DMS 273 treated with DMSO at 0.1 percent for 48 hours (cell line): ENCODE measurements around the gene PABPC1L.

Experiments
- DNase-seq: peaks from one replicate; lab custom pipeline; 2025; lab: John Stamatoyannopoulos, UW

PABPC1L gene

GRCh38 chr20:44942264-44942973 is 32.6 kb downstream of the PABPC1L start:
- DNase-seq, result no peak

DNA sequence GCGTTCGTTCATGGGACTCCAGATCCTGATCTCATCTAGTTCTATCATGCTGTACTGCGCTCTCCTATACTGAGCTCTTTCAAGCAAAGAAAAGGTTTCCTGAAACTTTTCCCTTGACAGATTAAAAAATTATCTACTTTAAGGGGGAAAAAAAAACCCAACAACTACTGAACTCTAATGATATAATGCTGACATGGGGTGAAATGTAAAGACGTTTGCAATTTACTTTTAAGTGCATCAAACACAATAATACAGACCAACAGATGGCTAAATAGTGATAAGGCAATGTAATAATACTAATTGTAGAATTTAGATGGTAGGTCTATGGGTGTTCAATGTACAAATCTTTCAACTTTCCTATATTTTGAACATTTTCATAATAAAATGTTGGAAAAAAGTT is 34.0 kb downstream of the PABPC1L start:
- DNase-seq, result no peak

- no peak for DNase-seq
These were observed 35.4 kb downstream of the PABPC1L start for GRCh38 chr20:44945261-44945660.

DNA sequence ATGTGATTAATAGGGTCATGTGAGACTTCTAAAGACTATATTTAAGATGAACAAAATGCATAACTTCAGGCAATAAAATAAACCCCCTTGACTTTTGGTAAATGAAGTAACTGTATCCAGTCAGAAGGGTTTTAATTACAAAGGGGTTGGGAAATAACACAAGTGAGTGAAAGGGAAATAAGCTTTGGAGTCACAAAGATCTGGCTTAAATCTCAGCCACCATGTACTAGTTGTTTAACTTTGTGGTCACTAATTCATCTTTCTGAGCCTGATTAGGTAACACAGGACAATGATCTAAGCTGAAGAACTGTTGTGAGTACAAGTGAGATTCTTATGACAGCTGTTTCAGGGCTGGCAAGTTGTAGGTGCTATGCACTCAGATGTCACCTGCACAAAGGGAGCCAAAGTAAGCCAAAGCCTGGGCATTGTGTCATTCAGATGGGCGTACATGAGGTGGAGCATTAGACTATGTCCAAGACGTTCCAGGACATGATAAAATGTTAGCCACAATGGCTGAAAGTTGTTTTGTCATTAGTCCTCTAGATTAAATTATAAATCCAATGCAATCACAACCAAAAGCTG is 36.5 kb downstream of the PABPC1L start:
- no peak for DNase-seq

DNA sequence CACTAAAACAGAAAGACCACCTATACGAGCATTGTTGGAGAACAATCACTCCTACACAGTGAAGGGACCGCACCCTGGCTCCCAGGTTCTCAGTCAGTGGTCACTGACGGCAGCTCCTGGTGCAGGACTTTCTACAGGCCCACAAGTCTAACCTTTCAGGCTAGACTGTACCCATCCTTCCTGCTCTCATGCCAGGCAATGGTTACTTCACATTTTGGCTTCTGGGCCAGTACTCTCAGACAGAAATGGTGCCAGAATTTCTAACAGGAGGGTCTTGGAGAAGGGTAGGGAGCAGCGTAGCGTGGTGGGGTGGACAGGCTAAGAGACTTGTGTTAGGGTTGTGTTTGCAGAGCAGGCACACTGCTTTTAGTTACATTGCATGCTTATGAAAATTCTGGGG is 38.2 kb downstream of the PABPC1L start:
- DNase-seq, result no peak

GRCh38 chr20:44948513-44948912 is 38.7 kb downstream of the PABPC1L start:
- no peak for DNase-seq

GRCh38 chr20:44950368-44950767 is 40.5 kb downstream of the PABPC1L start:
- DNase-seq, result no peak

DNA sequence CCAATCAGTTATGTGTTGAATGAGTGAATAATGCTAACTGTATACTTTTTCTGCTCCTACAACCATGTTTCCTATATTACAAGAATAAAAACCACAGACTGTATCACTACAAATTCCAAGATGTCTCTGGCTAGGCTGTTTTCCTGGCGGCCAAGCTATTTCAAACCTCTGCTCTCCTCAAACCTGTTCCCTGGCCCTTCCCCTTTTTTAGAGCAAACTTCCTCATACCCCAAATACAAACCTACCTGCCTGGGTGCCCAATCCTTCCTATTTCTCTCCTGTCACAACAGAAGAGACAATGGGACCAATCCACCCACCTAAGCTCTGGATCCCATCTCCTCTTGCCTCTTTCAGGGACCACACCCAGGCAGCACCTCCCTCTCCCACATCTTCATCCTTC is 42.9 kb downstream of the PABPC1L start:
- DNase-seq, result no peak

GRCh38 chr20:44954211-44954610 is 44.4 kb downstream of the PABPC1L start:
- DNase-seq, result no peak

DNA sequence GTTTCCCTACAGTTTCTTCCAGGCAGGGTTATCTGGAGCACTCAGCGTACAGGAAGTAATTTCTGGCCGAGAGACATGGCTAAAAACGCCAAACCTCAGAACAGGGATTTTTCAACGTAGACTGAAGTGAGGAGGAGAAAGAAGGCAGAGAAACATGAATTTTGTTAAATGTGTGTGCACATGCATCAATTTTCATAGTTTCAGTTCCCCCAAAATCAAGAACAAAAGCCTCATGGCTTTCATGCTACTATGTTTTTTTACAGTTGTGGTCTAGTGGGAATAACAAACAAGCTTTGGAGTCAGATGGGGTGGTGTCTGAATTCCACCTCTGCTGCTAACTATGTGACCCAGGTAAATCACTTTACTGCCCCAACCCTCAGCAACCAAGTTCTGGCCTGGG is 45.4 kb downstream of the PABPC1L start:
- DNase-seq, result no peak

DNA sequence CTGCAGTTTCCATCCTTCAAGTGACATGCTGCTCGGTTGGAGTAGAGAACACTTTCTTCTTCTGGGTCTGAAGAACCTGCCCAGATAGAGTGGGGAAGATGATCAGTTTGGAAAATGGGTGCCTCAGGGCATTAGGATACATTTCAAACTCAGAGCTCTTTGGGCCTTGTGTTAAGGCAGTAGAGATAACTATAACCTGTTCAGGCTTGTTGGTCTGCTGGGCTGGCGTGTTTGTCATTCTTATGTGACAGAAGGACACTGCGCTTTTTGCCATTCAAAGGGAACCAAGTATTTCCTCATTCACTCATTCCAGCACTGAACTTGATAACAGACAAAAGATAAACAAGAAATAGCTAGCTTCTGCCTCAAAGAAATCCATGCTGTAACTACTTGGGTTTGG is 46.5 kb downstream of the PABPC1L start:
- no peak for DNase-seq

GRCh38 chr20:44958276-44958675 is 48.4 kb downstream of the PABPC1L start:
- DNase-seq, result no peak

DNA sequence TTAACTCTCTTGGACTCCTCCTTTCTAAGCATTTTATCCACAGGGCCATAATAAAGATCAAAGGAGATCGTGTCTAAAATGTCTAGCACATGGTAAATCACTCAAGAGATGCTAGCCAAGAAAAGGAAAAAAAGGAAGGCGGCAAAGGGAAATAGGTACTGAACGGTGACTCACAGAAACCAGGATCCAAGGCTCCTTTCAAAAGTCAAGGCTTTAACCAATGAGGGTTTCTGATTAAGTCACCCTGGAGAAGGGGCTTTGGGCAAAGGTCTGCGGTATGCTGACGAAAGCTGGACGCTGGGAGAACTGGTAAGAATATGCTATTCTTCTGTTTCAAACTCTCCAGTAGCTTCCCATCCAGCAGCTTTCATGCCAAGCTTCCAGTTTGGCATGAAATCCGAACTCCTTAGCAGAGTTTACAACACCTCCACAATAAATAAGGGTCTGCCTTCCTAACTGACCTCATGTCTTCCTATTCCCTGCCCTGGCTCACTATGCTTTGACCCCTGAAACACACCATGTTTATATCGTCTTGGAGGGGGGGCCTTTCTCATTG is 49.3 kb downstream of the PABPC1L start:
- DNase-seq, result no peak

- DNase-seq, result no peak
These were observed 49.8 kb downstream of the PABPC1L start for GRCh38 chr20:44959638-44960102.

DNA sequence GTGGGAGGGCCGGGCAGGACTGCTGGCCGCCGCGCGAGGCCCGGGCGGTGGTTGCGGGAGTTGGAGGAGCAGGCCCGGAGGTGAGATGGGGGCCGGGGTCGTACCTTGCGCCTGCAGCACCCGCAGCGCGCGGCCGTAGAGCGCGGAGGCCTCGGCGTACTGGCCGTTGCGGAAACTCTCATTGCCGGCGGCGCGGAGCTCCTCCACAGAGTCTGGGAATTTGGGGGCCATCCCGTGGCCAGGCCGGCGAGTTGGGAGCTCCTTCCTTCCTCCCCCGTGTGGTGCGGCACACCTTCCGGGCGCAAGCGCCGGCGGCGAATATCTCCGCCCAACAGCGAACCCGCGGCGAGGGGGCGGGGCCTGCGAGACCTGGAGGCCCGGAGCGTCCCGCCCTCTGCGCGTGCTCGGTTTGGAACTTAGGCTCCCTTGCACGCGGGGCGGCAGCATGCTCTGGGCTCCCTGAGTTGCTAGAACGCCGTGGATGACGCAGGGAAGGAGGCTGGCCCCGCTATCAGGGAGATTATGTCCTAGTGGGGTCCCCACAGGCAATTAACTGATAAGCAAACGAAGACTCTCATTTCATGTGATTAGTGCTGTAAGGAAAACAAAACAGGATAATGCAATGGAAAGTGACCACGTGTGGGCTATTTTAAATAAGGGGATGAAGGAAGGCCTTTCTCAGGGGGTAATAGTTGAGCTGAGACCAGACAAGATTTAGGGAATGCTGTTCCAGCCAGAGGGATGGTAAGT is 50.4 kb downstream of the PABPC1L start, which contains the start of gene TOMM34:
TSS of gene TOMM34 (minus strand) at position 295 of the 750 bp plus-strand sequence. CDS start at position 231, 64 bp downstream.
- DNase-seq, result peak; percentile 81

GRCh38 chr20:44961011-44961869 is 51.4 kb downstream of the PABPC1L start:
- no peak for DNase-seq

DNA sequence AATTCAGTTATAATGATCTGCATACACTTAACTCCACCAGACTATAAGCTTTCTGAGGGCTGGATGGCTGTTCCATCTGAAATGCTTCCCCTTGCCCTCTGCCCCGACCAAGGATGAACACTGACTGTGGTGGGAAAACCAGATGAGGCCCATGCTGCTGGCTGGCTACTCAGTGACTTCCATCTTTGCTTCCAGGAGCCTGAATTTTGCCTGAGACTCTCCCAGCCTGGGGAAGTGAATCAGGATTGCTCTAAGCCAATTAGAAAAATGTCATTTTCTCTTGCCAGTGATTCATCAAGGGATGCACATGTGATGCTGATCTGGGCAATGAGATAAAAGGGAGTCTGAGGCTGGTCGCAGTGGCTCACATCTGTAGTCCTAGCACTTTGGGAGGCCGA is 52.0 kb downstream of the PABPC1L start:
- no peak for DNase-seq

DNA sequence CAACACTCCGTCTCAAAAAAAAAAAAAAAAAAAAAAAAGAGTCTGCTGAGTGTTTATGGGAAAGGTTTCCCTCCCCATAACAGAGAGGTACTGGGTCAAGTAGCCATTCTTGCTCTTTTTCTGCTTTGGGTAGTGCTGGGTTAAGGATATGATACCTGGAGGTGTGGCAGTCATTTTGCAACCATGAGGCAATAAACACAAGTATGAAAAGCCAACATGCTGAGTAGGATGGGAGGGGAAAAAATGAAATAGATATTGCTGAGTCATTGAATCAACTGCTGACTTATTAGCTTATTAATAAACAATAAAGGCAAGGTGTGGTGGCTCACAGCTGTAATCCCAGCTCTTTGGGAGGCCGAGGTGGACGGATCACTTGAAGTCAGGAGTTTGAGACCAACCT is 52.6 kb downstream of the PABPC1L start:
- DNase-seq, result no peak

- DNase-seq, result no peak
These were observed 53.7 kb downstream of the PABPC1L start for GRCh38 chr20:44963325-44964215.

DNA sequence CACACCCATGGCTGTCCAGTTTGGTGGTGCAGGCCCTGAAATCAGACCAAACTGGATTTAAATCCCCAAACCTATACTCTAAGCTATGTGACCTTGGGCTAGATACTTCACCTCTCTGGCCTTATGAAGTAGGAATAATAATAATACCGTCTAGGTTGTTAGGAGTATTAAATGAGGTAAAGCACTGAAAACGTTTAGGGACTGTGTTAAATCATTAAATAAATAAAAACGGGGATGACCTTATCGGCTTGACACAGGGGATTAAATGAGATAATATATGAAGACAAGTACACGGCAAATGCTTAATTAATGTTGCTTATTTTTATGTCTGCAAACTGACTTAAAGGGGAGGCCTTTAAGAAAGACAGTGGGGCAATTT is 55.8 kb downstream of the PABPC1L start:
- no peak for DNase-seq
